Left colon (tissue), 2 donors: ENCODE measurements around the gene PKNOX2. TPM values are rescaled to one million over a fixed set of nuclear protein-coding genes. Genes with fewer than 3 reads are reported as not detected.
A peak's percentile ranks its signal among the peaks of the same experiment; 100 is the strongest.

Experiments
- ATAC-seq: fragments of 200-7000 bp; cut with Tn5 transposase; one replicate; pipeline ENCODE4 v1.9.1; 2020; ENCODE audit warnings: mild to moderate bottlenecking, moderate library complexity
- DNase-seq, 2 donors: peaks; one replicate each; pipeline ENCODE4 v3.0.0-alpha.2; 2020
- intact Hi-C, 2 donors: fragments of 100-400 bp; cut with DNase I in 1 of 2; cut with micrococcal nuclease in 1 of 2; formaldehyde crosslinking; loops; one replicate each; pipeline versions ENCODE4 v1.11.2 to v1.14.0; 2022; cut with DNase I, micrococcal nuclease
- total RNA-seq, 2 donors: library from RNA; stranded (reverse); fragmentation: NEBNext Ultra II Directional; extraction: Animal tissue kit (Norgen Biotek cat#: 25700); gene quantifications; one replicate each; pipeline ENCODE4 v1.2.1, GENCODE V29; 2021
- donor health status: DM: no; HTN: no; CAD: no.
- donor health status: DM: yes; HTN: yes; CAD: no.

The PKNOX2 gene
- total RNA-seq, 2 donors from 2014 or later, result 0.49 to 1.5 TPM

- no peak for DNase-seq
- ATAC-seq, result no peak
- intact Hi-C loops, result no loop called here
These were observed 125.7 kb downstream of the PKNOX2 start for GRCh38 chr11:125290263-125290662.

DNA sequence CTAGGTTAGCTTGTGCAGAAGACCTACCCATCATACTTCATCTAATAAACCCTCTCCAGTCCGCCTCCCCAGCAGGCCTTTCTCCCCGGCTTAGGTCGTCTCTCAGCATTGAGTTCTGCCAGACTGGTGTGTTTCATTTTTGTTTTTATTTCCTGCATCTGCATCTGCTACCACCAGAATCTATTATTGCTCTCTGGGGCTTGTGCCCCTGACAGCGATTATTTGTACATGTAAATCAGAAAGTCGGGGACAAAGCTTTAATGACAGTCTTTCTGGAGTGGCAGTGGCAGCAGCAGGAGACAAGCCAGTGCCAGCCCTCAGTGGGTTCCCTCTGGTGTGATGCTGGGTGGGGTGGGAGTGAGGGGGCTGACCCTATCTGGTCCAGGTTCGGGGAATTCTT lies 127.5 kb downstream of the PKNOX2 start:
- DNase-seq, result no peak
- intact Hi-C loops, result no loop called here
- no peak for ATAC-seq

GRCh38 chr11:125293596-125293995 lies 129.0 kb downstream of the PKNOX2 start:
- no peak for ATAC-seq
- intact Hi-C loops, result no loop called here
- no peak for DNase-seq

GRCh38 chr11:125295931-125296330 lies 131.4 kb downstream of the PKNOX2 start:
- DNase-seq (peak in 1 of 2 donors; percentile 19), ATAC-seq (no peak)
- intact Hi-C loops, result no loop called here

DNA sequence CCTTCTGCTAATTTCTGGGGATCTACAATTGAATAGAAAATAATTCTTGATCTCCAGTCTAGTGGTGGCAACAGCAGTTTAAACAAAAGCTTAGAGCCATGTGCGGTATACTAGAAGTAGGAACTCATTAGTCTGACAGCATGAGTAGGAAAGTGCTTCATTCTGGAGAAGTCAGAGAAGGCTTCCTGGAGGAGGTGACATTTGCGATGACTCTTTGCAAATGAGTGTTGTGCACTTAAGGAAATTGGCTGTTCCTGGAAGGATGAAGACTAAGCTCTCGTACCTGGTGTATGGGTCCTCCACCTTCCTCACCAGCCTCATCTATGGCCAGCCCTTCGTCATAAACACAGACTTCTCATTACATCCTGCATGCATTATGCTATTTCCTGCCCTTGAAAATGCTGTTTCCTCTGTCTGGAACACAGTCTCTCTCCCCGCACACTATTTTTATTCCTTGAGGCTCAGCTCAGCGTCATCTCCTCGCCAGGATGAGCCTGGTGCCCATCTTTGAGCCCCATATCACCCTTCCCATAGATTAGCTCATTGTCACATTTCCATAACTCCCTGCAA lies 132.9 kb downstream of the PKNOX2 start:
- intact Hi-C loops, result no loop called here
- DNase-seq (no peak), ATAC-seq (no peak)

DNA sequence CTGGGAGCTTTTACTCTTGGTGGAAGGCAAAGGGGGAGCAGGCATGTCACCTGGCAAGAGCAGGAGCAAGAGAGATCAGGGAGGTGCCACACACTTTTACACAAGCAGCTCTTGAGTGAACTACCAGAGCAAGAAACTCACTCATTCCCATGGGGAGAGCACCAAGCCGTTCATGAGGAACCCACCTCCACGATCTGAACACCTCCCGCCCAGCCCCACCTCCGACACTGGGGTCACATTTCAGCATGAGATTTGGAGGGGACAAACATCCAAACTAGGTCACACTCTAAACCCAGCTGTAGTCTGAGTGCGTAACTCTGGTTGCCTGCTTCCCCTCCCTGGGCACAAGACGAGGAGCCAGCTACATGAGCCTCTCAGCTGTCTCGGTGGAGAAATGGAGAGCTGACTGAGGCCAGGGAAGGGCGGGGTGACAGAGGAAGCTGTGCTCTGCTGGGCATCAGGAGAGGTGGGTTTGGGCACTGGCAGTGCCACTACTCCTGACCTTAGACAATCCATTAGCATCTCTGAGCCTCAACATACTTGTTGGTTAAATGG lies 134.6 kb downstream of the PKNOX2 start:
- intact Hi-C loops, result no loop called here
- no peak for ATAC-seq
- DNase-seq, result no peak

- intact Hi-C loops, result no loop called here
- no peak for ATAC-seq
- no peak for DNase-seq
These were observed 135.3 kb downstream of the PKNOX2 start for GRCh38 chr11:125299821-125300220.

- no peak for DNase-seq
- intact Hi-C loops, result no loop called here
- ATAC-seq, result no peak
These were observed 136.3 kb downstream of the PKNOX2 start for GRCh38 chr11:125300791-125301218.

DNA sequence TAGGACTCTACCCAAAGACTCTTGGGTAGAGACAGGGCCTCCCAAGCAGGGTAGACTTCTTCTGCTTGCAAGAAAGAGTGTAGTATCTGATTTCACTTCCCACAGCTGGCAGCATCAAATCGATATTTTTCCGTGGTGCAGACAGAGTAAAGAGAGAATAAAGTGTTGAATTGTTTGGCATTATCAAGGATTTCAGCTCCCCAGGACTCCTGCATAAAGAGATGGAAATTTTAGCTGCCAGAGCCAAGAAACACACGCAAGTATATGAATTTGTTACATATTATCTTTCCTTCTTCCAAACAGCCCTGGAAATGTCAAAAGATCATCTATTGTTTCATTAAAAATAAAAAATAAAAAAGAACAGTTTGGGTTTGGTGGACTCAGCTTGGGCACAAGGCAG lies 136.8 kb downstream of the PKNOX2 start:
- ATAC-seq (no peak), DNase-seq (no peak)
- intact Hi-C loops, result no loop called here

GRCh38 chr11:125303186-125303585 lies 138.6 kb downstream of the PKNOX2 start:
- intact Hi-C loops, result no loop called here
- DNase-seq (no peak), ATAC-seq (no peak)

GRCh38 chr11:125303694-125304093 lies 139.1 kb downstream of the PKNOX2 start:
- intact Hi-C loops, result no loop called here
- DNase-seq (no peak), ATAC-seq (no peak)

DNA sequence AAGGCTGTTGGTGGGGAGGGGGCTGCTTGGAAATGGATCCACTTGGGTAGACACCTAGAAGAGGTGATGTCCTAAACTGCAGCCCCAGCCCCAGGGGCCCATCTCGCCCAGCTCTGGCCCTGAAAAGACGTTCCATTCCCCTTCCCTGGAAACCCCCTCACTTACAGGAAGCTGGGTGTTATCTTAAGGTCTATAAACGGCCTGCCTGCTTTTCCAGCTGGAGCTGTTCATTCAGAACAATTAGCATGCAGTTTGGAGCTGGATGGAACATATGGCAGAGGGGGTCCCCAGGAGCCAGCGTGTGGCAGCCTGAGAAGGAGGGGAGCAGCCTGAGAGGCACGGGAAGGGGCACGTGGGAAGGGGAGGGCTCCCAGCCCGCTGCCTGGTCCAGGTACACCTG lies 139.6 kb downstream of the PKNOX2 start:
- DNase-seq, result no peak

GRCh38 chr11:125304876-125305275 lies 140.3 kb downstream of the PKNOX2 start:
- ATAC-seq, result no peak
- DNase-seq, result no peak
- intact Hi-C loops, result no loop called here

More for the DNA sequence above, 139.6 kb downstream of the PKNOX2 start:
- intact Hi-C loops, result no loop called here
- no peak for ATAC-seq

- intact Hi-C loops, result no loop called here
- no peak for DNase-seq
- ATAC-seq, result no peak
These were observed 140.8 kb downstream of the PKNOX2 start for GRCh38 chr11:125305345-125305744.

GRCh38 chr11:125306476-125306875 lies 141.9 kb downstream of the PKNOX2 start:
- intact Hi-C loops, result no loop called here
- ATAC-seq, result no peak
- no peak for DNase-seq

- ATAC-seq, result no peak
- intact Hi-C loops, result no loop called here
- DNase-seq, result no peak
These were observed 143.7 kb downstream of the PKNOX2 start for GRCh38 chr11:125308246-125308645.

DNA sequence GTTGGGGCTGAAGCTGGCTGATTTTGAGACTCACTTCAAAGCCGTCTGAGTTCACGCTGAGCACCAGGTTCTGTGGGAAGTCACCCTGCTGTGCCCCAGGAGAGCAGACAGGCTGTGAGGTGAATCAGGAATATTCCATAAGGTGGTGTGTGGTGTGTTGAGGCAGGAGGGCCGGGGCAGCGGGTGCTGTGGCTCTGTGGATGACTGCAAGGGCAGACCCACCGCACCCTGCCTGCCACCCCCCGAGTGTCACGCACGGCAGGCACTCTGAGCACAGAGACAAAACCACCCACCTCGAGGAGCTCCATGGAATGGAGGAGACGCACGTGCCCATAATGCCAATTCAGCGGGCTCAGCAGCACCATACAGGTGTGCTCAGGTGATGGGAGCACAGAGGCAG lies 147.8 kb downstream of the PKNOX2 start:
- DNase-seq (no peak), ATAC-seq (no peak)
- intact Hi-C loops, result no loop called here

GRCh38 chr11:125312812-125313211 lies 148.3 kb downstream of the PKNOX2 start:
- ATAC-seq, result no peak
- no peak for DNase-seq
- intact Hi-C loops, result no loop called here

DNA sequence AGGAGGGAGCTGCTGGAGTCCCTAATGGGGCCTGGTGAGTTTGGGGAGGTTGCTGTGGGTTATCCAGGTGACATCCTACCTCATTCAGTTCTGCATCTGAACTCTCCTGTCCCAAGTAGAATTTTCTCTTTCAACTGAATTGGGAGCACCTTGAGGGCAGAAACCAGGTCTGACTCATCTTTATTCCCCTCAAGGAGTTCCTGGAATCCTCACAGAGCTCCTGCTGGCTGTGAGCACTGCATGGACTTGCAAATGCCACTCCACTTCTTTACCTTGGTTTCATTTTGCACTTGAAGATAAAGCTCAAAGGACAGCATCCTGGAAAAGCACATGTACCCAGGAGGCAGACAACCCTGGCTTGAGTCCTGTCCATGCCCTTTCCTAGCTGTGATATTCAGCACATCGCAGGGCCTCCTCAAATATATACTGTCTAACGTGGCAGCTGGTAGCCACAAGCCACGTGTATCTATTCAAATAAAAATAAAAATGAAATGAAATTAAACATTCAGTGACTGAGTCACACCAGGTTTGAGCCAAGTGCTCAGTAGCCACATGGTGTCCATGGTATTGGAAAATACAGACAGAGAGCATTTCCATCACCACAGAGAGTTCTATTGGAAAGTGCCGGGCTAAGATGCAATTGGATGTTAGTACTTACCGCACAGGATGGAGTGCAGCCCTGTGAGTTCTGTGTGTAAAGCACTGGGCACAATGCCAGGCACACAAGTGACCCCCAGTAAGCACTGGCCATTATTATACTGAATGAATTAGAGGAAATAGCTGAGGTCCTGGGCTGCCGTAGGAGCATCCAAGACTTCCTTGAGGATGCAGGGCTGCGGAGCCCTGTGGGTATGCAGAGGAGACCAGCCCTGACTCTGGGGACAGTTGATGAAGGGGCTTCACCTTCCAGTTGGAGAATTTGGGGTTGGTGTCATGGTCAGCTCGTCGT lies 149.0 kb downstream of the PKNOX2 start:
- intact Hi-C loops, result no loop called here
- no peak for ATAC-seq

More for the DNA sequence above, 149.0 kb downstream of the PKNOX2 start:
- no peak for DNase-seq
